Stimulated activated CD4-positive, alpha-beta T cell treated with anti-CD3 and anti-CD28 coated beads, Interleukin-15, amount 100 ng/mL, for 48 hours (primary cell): ENCODE measurements around the gene MACROD2.
"Not testable (repeated sequence)": the region's sequence is repeated elsewhere in the genome, so short reads cannot be mapped to it uniquely, and the experiment has no call there.

ENCODE experiments used
- DNase-seq, 2 donors: peaks; one replicate each; pipeline ENCODE4 v3.0.0-alpha.2; 2020; ENCODE audit warnings: low read depth in 2 of 2

Gene MACROD2

DNA sequence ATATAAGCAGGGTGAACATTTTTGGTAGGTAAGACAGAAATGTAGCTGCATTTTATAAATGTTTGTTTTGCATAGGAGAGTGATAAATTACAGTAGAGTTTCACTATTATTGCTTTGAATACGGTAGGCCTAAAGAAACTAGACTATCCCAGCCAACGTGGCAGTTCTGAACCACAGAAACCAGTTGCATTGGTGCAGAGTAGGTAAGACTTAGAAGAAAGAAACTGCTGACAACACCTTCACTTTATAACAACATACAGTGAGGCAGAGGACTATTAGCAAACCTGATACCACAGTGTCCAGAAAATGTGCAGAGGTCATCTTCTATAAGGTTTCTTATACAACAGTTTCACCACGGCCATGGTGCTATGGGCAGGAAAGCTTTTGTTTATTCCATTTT, 2011.8 kb downstream of the MACROD2 start:
- DNase-seq = no peak

DNA sequence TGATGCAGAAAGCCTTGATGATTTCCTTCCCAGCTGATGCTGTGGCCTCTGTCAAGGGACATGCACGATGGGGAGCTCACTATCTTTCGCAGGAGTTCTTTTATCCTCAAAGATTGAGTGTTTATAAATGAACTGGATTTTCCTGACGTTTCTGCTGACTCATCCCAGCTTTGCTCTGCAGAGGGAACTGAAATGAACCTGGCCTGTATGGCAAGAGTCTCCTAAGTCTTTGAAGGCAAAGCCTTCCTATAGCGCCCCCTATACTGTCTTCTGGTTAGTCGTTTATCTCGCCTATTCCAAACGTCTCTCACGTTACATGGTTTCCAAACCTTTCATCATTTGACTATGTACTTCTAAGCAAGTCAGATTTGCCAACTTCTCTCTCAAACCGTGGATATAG, 2012.6 kb downstream of the MACROD2 start:
- no peak for DNase-seq

DNA sequence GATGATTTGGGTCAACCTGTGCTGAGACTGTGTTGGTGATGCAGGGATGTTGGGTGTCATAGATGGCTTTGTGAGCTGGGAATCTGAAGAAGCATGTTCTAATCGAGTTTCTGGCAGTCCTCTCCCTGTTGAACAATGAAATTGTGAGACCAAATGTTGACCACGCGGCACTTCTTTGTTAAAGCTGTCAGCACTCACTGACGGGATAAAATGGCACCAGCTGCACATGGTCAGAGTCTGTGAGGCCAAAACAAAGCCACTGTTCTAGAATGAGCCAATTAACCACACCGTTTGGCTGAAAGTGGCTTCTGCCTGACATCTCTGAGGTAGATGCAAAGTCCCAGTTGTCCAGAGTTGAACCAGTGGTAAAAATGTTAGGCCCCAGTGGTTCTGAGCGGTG, 2015.7 kb downstream of the MACROD2 start:
- DNase-seq = no peak

DNA sequence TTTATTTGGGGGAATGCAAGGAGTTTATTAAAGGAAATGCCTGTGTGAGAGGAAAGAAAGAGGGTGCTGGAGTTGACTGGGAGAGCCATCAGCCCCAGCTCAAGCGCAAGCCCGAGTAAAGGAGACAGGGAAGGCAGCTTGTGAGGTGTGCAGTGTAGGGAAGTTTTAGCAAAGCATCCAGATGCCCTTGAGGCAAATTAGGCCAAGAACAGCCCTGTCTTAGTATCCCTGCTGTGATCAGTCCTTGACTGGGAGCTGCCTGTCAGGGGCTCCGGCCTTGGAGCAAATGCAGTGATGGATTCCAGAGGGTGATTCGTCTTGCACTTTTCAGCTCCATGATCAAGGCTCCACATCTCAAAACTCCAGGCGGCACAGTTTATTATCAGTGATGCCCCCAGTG, 2016.2 kb downstream of the MACROD2 start:
- no peak for DNase-seq

DNA sequence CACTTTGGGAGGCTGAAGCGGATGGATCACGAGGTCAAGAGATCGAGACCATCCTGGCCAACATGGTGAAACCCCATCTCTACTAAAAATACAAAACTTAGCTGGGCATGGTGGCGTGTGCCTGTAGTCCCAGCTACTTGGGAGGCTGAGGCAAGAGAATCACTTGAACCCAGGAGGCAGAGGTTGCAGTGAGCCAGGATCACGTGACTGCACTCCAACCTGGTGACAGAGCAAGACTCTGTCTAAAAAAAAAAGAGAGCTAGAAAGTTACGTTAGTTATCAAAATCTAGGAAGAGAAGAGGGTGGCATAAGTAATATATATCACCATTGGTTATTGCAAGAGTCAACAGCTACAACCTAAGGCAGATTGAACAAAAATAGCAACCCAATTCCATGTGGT, 2017.6 kb downstream of the MACROD2 start:
- DNase-seq = not testable (repeated sequence)

DNA sequence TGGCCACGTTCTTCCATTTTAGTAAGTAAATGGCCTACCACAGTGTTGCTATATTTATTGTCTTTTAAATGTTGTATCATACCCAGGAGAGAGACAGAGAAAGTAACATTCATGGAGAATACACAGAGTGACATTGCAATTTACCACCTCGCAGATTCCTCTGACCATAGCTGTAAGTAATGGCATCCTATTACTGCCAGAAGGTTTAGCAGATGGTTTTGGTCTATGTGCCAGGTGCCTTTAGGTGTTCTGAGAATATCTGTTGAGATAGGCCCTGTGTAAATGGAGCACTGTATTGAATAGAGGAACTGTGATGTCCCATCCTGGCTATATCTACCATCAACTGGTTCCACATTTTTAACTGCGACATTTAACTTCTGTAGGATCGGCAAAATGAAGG, 2018.3 kb downstream of the MACROD2 start:
- DNase-seq = no peak

DNA sequence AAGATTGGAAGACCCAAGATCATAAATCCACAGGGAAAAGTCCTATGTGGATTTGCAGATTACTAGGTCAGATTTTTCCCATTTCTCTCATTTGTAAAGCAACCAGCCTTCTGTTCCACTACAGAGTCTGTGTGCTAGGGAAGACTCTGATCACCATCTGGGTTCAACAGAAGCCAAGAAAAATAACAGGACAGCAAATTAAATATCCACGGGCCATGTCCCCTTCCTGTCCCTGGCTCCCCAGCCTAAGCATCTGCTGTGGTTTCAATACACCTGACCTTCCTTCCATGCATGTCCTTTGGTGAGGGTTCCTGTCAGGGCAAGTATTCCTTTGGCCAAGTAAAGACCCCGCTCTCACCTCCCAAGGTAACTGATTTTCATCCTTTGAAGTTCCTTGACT, 2019.1 kb downstream of the MACROD2 start:
- no peak for DNase-seq

DNA sequence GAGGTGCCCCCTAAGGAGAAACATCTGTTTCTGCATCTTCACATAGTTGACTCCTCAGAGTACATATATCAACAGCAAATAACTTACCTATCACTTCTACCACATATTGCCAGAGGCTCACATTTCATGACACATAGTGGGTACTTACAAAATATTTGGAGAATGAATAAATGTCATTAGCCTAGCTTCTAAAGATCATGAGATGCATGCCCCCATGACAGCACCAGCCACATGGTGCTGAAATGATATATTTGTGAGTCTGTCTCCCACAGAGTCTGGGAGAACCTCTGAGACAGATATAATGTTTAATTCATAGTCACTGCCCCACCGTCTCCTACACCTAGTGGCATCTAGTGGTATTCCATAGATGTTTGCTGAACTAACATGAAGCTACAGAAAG, 2022.3 kb downstream of the MACROD2 start:
- DNase-seq = no peak

DNA sequence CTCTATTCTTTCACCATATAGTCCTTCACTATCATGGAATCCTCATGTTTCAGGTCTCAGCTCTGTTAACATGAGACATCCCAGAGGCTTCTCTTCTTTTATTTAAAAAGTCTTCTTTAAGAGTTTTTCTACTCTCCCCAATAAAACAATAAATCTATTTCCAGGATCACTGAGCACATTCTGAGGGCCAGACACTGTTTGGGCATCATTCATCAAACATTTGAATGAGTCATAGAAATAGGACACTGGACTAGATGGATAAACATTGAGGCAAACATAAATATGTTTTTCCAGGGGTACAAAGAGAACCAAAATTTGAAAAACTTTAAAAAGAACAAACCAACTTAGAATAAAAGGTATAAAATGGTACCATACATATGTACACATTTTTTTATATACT, 2023.6 kb downstream of the MACROD2 start:
- no peak for DNase-seq

DNA sequence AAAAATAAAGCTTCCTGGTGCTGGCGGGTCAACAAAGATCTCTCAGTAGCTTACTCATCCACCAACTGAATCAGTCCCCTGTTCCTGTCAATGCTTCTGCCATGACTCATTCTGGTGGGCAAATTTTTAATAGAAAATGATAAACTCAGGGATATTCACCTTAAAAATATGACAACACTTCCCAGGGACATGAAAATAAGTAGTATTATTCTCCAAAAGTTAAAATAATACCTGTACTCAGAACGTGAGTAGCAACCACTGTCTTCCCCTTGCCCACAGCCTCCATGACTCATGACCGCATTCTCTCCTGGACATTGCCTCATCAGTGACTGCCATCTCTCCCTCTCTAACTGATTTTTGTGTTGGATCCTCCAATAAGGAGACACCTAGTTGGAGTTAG, 2025.7 kb downstream of the MACROD2 start:
- no peak for DNase-seq

DNA sequence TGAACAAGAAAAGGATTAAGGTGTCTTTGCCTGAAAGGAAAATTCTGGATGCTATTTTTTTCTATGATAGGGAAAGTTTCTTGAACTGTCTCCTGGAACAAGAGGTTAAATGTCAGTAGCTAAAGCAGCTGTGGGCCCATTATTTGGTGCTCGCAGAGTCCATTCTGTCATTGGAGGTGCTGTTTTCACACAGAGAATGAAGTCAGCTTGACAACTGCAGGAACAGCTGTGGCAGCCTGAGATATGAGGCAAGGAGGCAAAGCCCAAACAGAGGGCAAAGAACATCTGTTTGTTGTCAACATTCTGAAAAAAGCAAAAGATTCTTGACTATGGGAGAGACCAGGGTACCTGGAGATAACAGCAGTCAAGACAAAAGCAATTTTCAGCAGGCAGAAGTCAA, 2029.8 kb downstream of the MACROD2 start:
- no peak for DNase-seq

DNA sequence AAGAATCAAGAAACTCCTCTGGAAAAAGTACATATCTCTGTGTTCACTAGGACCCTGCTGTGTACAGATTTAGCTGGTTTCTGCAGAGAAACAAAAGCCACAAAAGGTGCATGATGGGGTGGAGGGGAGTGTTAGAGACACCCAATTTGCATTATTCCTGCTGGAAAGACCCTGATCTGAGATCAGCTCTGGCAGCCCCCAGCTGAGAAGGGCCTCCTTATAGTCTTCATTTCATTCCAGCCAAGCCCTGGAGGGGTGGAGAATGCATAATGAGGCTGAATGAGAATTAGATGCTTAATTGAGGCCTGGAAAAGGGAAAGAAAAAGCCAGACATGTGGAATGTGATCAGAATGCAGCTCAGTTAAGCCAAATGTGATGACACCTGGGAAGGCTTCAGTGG, 2032.4 kb downstream of the MACROD2 start:
- DNase-seq = no peak

DNA sequence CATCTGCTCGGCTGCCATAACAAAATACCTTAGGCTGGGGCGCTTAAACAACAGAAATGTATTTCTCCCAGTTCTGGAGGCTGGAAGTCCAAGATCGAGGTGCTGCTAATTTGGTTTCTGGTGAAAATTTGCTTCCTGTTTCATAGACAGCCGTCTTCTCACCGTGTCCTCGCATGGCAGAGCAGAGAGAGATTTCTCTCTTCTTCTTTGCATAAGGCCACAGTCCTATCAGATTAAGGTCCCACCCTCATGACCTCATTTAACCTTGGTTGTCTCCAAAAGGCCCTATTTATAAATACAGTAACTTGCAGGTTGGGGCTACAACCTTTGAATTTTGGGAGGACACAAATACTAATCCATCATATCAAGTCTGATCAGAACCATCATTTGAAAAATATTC, 2033.6 kb downstream of the MACROD2 start:
- DNase-seq = no peak

DNA sequence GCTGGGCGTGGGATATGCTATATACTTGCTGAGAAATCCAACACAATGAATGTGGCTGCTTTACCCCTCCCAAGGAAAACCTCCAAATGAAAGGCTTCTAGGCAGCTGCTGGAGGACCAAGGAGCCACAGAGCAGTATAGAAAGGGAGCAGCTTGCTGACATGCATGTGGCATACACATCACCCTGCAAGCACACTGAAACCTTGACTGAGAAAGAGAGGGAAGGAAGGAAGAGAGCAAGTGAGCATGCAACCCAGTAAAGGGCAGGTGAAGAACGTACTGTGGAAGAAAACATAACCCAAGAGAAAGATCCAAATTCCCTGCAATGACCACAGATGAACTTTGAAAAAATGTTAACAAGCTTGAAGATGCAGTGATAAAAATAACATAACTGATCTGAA, 2034.9 kb downstream of the MACROD2 start:
- DNase-seq = no peak

DNA sequence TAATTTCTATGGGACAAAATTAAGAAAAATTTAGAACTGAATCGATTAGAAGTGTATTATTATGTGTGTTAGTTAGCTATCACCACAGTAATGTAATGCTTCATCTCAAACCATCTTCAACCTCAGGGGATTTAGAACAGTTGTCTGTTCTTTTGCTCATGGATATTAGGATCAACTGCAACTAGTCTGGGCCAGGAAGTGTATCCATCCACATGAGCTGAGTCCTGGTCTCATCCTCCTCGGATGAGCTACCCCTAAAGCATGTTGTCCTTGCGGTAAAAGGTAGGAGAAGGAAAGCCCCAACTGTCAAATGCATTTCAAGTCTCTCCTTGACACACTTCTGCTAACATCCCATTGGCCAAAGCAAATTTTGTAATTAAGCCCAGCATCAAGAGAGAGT, 2040.3 kb downstream of the MACROD2 start:
- no peak for DNase-seq

DNA sequence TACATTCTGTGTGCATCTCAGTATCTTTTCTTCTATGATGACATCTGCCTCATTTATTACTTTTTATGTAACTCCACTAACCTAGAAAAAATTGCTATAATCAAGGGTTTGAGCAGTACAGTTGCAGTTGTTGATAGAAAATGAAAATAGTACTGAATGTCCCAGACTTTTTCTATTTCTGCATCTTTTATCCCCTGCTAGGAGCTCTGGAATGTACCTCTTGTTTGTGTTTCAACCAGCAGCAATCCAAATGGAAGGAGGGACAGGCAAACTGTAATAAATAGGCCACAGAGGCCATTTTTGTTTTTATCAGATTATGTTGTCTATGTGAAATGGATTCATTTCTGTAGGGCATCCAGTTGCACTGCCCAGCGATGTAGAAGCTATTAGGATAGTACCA, 2041.0 kb downstream of the MACROD2 start:
- DNase-seq = no peak

DNA sequence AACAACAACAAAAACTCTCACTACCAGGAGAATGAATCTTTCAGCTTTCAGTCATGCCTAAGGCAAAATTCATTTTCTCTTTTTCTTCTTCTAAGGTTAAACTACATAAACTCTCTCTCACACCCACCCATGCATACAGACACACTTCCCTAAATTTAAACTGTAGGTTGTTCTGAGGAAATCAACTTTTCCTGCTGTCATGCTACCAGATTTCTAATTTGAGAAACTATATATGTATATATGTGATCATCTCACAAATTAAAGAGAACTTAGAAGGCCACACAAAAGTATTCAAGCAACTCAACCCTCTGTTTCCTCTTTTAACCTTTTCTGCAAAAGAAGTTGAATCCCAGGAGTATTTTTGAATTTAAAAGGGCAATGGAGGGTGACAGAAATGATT, 2045.4 kb downstream of the MACROD2 start:
- DNase-seq = no peak

DNA sequence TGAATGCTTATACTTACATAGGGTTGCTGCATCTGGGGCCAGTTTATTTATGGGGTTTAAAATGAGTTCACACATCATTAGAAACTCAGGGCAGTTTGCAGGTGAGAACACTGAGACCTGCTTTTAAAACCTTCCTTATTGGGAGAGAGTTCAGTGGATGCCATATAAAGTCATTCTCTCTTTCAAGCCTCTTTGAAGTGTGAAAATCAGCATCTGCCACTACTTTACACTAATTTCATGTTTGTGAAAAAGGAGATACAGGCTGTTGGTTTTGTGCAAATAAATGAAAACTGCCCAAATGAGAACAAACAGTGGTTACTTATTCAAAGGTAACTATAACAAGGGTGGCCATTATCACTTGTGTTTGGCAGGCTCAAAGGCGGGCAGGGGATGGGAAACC, 2047.4 kb downstream of the MACROD2 start:
- DNase-seq = no peak

DNA sequence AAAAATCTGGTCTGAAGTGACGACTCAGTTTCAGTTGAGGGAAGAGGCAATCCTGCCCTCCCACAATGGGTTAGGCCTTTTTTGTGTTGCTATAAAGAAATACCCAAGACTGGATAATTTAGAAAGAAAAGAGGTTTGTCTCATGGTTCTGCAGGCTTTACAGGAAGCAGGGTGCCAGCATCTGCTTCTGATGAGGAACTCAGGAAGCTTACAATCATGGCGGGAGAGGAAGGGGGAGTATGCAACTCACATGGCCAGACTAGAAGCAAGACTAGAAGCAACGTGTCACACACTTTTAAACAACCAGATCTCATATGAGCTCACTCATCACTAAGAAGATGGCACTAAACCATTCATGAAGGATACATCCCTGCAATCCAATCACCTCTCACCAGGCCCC, 2048.6 kb downstream of the MACROD2 start:
- DNase-seq = no peak

DNA sequence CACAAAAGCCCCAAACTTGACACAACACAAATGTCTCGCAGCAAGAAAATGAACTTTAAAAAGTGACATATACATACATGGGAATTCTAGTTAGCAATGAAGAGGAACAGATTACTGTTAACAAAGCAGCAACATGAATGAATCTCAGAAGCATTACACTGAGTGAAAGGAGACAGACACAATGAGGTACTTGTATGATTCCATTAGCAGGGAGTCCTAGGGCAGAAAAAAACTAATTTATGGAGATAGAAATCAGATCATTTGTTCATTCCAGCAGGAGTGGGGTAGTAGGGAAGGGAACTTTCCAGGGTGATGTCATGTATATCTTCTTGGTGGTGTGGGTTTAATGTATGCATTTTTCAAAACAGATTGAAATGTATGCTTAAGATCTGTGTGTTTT, 2053.6 kb downstream of the MACROD2 start:
- no peak for DNase-seq

DNA sequence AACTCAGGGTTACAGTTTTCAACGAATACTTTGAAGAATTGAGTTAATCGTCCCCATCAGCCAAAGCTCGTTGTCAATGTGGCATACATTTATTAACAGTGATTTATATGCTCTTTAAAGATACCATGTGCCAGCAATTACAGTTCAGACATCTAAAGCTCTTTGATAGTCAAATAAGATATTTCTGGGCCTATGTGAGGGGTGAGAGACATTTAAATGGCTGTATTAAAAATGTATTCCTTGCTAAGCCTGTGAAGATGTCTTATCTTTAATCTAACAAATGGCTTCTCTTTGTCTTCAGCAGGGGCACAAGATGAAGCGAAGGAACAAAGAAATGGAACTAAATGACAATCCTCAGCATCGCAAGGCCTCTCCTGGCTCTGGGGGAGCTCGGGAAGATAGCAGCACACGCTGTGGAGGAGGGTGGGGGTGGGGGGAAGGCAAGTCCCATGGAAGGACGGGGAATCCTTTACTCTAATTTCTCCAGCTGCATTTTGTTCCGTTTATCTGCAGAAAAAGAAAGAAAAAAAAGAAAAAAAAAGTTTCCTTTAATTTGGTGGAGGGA, 2054.3 kb downstream of the MACROD2 start:
- no peak for DNase-seq

DNA sequence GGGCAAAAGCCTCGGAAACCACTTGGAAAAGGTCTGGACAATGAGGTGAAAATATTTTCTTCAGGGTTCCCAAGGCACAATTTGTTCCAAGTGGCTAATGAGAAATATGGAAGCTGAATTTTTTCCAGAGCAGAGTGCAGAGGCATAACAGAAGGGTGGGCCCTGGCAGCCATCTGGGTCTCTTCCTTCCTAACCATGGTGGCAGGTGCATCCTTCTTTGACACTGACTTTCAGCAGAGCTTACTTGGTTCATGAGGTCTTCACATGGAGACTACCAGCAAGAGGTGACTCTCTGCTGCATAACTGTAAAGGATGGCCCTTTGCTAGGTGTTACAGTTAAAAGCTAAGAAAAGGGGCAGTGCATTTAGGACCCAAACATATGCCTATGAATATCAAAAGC, 2055.1 kb downstream of the MACROD2 start:
- no peak for DNase-seq

DNA sequence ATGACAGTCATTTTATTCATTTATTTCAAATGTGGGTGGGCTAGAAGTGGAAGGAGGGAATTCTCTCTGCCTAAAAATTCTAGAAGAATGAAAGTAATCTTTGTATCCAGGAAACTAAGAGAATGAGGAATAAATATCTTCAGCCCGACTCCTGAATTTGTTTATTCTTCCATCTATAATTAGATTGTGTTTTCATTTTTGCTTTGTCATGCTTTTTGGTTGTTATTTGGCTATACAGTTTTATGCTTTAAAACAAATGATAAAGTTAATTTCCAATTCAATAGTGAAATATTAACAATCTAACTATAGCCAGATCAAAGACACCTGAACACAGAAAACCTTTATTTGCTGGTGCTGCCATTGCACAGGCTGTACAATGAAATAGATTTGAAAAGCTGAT, 2056.7 kb downstream of the MACROD2 start:
- no peak for DNase-seq

DNA sequence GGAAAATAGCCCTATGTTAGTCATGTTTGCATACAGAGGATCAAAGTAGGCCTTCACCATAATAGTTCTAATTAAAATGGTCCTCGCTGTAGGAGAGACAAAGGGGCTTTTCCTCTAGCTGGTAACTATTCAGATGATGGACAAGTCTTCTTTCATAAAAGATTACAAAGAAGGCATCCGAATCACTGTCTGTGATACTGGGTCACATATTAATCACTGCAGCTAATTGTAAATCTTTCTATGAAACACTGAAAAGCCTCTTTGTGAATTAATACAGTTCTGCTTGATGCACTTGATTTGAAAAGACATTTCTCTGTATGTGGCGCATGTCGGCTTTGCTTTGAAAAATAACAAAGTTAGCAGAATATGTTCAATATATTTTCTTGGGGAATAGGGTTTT, 2057.1 kb downstream of the MACROD2 start:
- DNase-seq = no peak

DNA sequence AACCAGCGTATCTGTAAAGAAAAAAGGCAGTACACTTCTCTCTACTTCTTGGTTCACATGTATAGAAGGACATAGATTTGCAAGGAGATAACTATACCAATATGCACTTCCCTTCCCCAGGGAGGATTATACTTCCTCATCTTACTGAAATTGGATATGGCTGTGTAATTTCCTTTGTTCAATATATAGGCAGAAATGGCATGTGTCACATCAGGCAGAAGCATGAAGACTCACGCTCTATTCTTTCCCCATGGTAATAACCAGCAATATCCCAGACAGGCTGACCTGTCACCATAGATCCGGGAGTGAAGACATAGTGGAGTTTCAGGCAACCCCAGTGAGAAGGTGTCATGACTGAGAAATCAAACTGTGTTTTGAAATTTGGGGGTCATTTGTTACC, 2059.7 kb downstream of the MACROD2 start:
- no peak for DNase-seq
